ENCODE results near the gene DACH2. TPM values are rescaled to one million over a fixed set of nuclear protein-coding genes. Genes with fewer than 3 reads are reported as not detected.

The DACH2 gene
- total RNA-seq, 4 donors from 2014 or later = 0.27 TPM; not detected in 3

DNA sequence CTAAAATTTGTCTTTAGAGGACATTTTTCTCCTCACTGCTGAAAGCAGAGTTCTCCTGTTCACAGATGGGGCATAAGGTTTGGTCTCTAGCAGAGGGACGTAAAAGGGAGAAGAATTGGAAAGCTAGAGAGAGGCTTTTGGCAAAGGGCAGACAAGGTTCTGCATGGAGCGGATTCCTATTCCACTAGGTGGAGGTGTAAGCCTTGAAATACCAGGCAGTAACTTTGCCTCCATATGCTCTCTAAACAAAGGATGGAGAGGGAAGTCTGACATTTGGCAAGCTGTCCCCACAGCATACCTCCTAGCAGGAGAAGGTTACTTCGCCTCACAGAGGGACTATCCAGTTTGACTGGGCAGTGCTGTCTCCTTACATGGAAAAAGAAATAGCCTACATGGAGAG, 174.7 kb downstream of the DACH2 start:
- 77% methylated on average over 3 of the region's 3 CpGs; no CpG with 5 or more reads in 1 of the 2 donors for WGBS, 2 donors (ENCODE audit: low coverage in 1 of 2)

DNA sequence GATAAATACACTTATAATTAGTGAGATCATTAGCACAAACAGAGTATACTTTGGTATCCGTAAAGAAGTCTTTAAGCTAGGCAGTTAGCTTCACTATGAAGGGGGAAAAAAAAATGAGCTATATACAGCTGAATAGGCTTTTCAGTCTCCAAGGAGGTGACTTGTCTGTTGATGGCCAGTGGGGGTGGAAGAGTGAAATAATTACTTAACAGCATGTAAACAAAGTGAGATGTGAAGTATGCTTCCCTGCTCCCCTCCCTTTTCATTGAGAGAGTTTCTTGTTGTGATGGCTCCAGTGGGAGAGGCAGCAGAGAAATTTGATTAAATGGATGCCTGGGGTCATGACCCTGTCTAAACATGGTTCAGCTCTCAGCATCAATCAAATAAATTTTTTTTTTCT, 180.9 kb downstream of the DACH2 start:
- Histone ChIP-seq H3K9me3 (no peaks in the 10 kb centered on the region), H3K4me3 (no peak overlapping the region), H3K27ac (no peak overlapping the region), H3K36me3 (no peaks in the 10 kb centered on the region), H3K4me1 (no peaks in the 10 kb centered on the region), H3K27me3 (no peaks in the 10 kb centered on the region)
- TF ChIP-seq EP300 (IDR thresholded peaks at IDR 0.05) = no peak
- 43 to 64% methylated on average over 1 of the region's 1 CpG for WGBS, 2 donors (ENCODE audit: low coverage in 1 of 2)
- ATAC-seq = no peak

More for the DNA sequence above, 174.7 kb downstream of the DACH2 start:
- no peaks in the 10 kb centered on the region for H3K36me3 ChIP-seq
- TF ChIP-seq, protein P1, sequence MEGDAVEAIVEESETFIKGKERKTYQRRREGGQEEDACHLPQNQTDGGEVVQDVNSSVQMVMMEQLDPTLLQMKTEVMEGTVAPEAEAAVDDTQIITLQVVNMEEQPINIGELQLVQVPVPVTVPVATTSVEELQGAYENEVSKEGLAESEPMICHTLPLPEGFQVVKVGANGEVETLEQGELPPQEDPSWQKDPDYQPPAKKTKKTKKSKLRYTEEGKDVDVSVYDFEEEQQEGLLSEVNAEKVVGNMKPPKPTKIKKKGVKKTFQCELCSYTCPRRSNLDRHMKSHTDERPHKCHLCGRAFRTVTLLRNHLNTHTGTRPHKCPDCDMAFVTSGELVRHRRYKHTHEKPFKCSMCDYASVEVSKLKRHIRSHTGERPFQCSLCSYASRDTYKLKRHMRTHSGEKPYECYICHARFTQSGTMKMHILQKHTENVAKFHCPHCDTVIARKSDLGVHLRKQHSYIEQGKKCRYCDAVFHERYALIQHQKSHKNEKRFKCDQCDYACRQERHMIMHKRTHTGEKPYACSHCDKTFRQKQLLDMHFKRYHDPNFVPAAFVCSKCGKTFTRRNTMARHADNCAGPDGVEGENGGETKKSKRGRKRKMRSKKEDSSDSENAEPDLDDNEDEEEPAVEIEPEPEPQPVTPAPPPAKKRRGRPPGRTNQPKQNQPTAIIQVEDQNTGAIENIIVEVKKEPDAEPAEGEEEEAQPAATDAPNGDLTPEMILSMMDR (IDR thresholded peaks at IDR 0.05) = no peak
- TF ChIP-seq EP300 (IDR thresholded peaks at IDR 0.05) (no peak), POLR2AphosphoS5 (IDR thresholded peaks at IDR 0.05) (no peak), POLR2A (IDR thresholded peaks at IDR 0.05) (no peak)
- H3K9me3 ChIP-seq = no peaks in the 10 kb centered on the region
- H3K27ac ChIP-seq = no peak overlapping the region
- H3K4me1 ChIP-seq = no peaks in the 10 kb centered on the region
- H3K4me3 ChIP-seq = no peak overlapping the region
- H3K27me3 ChIP-seq = no peaks in the 10 kb centered on the region
- ATAC-seq = no peak

DNA sequence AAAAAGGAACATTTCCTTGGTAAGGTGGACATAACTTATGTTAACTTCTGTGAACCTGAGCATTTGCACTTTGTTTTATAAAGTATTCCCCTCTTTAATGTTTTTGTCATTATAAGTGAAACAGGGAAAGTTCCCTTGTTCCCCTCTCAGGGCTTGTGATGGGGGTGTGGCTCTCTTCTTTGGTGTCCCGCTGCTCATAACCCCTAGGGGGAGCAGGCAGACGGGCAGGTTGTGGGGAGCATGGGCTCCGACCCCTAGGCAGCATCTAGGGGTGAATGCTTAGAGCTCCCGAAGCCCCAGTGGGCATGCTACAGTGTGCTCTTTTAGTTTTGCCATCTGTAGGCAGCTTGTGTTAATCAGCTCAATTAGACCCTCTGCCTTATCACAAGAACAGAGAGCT, 200.4 kb downstream of the DACH2 start:
- TF ChIP-seq, protein P1 (IDR thresholded peaks at IDR 0.05) = no peak
- TF ChIP-seq EP300 (IDR thresholded peaks at IDR 0.05) (no peak), POLR2AphosphoS5 (IDR thresholded peaks at IDR 0.05) (no peak), POLR2A (IDR thresholded peaks at IDR 0.05) (no peak)
- ATAC-seq = no peak
- no peak overlapping the region for H3K27ac ChIP-seq
- H3K9me3 ChIP-seq = no peaks in the 10 kb centered on the region
- 30% methylated on average over 2 of the region's 4 CpGs; no CpG with 5 or more reads in 1 of the 2 donors for WGBS, 2 donors (ENCODE audit: low coverage in 1 of 2)
- no peaks in the 10 kb centered on the region for H3K36me3 ChIP-seq
- H3K4me1 ChIP-seq = no peaks in the 10 kb centered on the region
- no peak overlapping the region for H3K4me3 ChIP-seq
- no peaks in the 10 kb centered on the region for H3K27me3 ChIP-seq

DNA sequence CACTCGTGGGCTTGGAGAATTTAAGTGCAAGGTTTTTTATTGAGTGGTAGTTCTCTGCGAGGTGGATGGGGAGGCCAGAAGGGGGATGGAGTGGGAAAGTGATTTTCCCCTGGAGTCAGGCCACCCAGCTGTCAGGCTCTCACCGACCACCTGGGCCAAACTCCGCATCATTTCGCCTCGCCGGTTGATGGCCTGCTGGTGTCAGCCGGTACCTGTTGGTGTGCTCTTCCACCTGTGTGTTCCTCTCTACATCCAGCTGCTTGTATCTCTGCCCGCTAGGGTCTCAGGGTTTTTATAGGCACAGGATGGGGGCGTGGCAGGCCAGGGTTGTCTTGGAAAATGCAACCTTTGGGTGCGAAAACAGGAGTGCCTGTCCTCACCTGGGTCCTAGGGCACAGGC, 200.9 kb downstream of the DACH2 start:
- Histone ChIP-seq H3K27me3 (no peaks in the 10 kb centered on the region), H3K9me3 (no peaks in the 10 kb centered on the region), H3K4me3 (no peak overlapping the region), H3K4me1 (no peaks in the 10 kb centered on the region), H3K27ac (no peak overlapping the region), H3K36me3 (no peaks in the 10 kb centered on the region)
- no peak for ATAC-seq
- WGBS, 2 donors (ENCODE audit: low coverage in 1 of 2) = 50% methylated on average over 1 of the region's 11 CpGs; no CpG with 5 or more reads in 1 of the 2 donors
- TF ChIP-seq POLR2A (IDR thresholded peaks at IDR 0.05) = no peak
- TF ChIP-seq POLR2AphosphoS5 (IDR thresholded peaks at IDR 0.05) = no peak
- no peak for TF ChIP-seq EP300 (IDR thresholded peaks at IDR 0.05)
- TF ChIP-seq, protein P1 (IDR thresholded peaks at IDR 0.05) = no peak

DNA sequence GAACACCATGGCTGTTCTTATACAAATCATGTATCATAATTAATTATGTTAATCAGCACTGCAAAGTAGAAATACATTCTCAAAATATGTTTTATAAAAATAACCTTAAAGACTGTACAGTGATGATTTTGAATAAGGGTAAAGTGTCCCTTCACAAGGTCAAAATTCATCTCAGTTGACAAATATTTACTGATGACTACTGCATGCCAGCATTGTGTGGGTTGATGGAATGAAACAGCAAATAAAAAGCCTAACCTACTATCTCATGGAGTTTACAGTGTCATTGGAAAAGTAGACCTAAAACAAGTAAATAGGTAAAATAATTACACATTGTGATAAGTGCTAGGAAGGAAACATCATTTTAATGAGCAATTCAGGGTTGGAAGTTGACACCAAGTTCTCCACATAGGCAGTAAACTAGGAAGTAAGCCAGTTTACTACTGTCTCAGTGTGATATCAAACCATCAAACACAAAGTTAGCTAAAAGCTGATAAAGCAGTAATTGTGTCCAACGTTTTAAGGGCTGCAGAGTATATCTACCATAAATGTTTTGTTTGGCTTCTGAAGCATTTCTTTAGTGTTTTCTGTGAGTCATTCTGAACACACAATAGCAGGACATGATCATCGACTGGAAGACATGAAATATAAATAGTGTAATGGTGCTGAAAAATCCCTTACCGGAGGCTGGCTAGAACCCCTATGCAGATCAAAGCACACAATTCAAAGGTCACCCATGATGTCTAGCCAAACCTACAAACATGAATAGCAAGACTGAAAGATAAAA, 221.8 kb downstream of the DACH2 start:
- Histone ChIP-seq H3K4me3 (no peak overlapping the region), H3K9me3 (no peaks in the 10 kb centered on the region), H3K27me3 (no peaks in the 10 kb centered on the region), H3K27ac (no peak overlapping the region), H3K4me1 (no peaks in the 10 kb centered on the region), H3K36me3 (no peaks in the 10 kb centered on the region)
- 13 to 52% methylated on average over 1 to 3 of the region's 3 CpGs for WGBS, 2 donors (ENCODE audit: low coverage in 1 of 2)
- TF ChIP-seq EP300 (IDR thresholded peaks at IDR 0.05) (no peak), POLR2A (IDR thresholded peaks at IDR 0.05) (no peak), POLR2AphosphoS5 (IDR thresholded peaks at IDR 0.05) (no peak)
- TF ChIP-seq, protein P1 (IDR thresholded peaks at IDR 0.05) = no peak
- ATAC-seq = no peak

Data from gastroesophageal sphincter (tissue), 4 donors.